ENCODE measurements around the gene CXXC5.

- TF ChIP-seq EZH2phosphoT487 (IDR thresholded peaks at IDR 0.05; ENCODE audit: borderline replicate concordance, low read depth, low read length) = no peak
- no peak for TF ChIP-seq CTCF (conservative IDR thresholded peaks at IDR 0.05; ENCODE audit: low read length)
These were observed 11.8 kb upstream of the CXXC5 start for GRCh38 chr5:139636207-139636792.
